ENCODE results near the gene OR6P1.

The OR6P1 gene

GRCh38 chr1:158570480-158570879 lies at the start of gene OR6P1:
Gene OR6P1 (minus strand): TSS chr1:158570580. CDS start chr1:158563604, 6,976 bp downstream.
- no peak within 1 kb of the TSS for H3K4me2 ChIP-seq (ENCODE audit: low read length)
- no peaks in the 10 kb centered on the region for H3K9me3 ChIP-seq (ENCODE audit: low read length)
- H3K4me1 ChIP-seq (ENCODE audit: insufficient read depth, low read length, severe bottlenecking), result no peaks in the 10 kb centered on the region
- H4K20me1 ChIP-seq (ENCODE audit: insufficient read depth, low read length), result no peaks in the 10 kb centered on the region
- H3F3A ChIP-seq (ENCODE audit: insufficient read depth, low read length), result no peaks in the 10 kb centered on the region
- no peak within 1 kb of the TSS for H3K4me3 ChIP-seq (ENCODE audit: low read depth, low read length, poor library complexity, severe bottlenecking)
- no peaks in the 10 kb centered on the region for H3K27me3 ChIP-seq (ENCODE audit: insufficient read depth, low read length)
- H3K9ac ChIP-seq (ENCODE audit: low read length), result no peak within 1 kb of the TSS
- no peaks in the 10 kb centered on the region for H3K36me3 ChIP-seq (ENCODE audit: insufficient read depth, low read length)
- no peaks in the 10 kb centered on the region for H3K79me2 ChIP-seq (ENCODE audit: insufficient read depth, low read length)
- no peak within 1 kb of the TSS for H2AFZ ChIP-seq (ENCODE audit: low read length)
- no peak for TF ChIP-seq CTCF (IDR thresholded peaks at IDR 0.05; ENCODE audit: low read length)
- no peak for TF ChIP-seq EZH2 (IDR thresholded peaks at IDR 0.05; ENCODE audit: borderline replicate concordance, low read length)
- H3K9me2 ChIP-seq (ENCODE audit: low read depth, low read length), result no peaks in the 10 kb centered on the region
- no peak within 1 kb of the TSS for H3K27ac ChIP-seq (ENCODE audit: low read depth, low read length, poor library complexity, severe bottlenecking)

GRCh38 chr1:158613764-158614163 lies 43.4 kb upstream of the OR6P1 start:
- Histone ChIP-seq H3K9me2 (ENCODE audit: low read depth, low read length) (no peaks in the 10 kb centered on the region), H4K20me1 (ENCODE audit: insufficient read depth, low read length) (no peaks in the 10 kb centered on the region), H3K9me3 (ENCODE audit: low read length) (no peaks in the 10 kb centered on the region), H3K79me2 (ENCODE audit: insufficient read depth, low read length) (no peaks in the 10 kb centered on the region), H2AFZ (ENCODE audit: low read length) (no peak overlapping the region), H3K4me2 (ENCODE audit: low read length) (no peak overlapping the region), H3K27me3 (ENCODE audit: insufficient read depth, low read length) (no peaks in the 10 kb centered on the region), H3K4me3 (ENCODE audit: low read depth, low read length, poor library complexity, severe bottlenecking) (no peak overlapping the region), H3K4me1 (ENCODE audit: insufficient read depth, low read length, severe bottlenecking) (no peaks in the 10 kb centered on the region), H3K36me3 (ENCODE audit: insufficient read depth, low read length) (no peaks in the 10 kb centered on the region), H3F3A (ENCODE audit: insufficient read depth, low read length) (no peaks in the 10 kb centered on the region), H3K27ac (ENCODE audit: low read depth, low read length, poor library complexity, severe bottlenecking) (no peak overlapping the region), H3K9ac (ENCODE audit: low read length) (no peak overlapping the region)
- TF ChIP-seq CTCF (IDR thresholded peaks at IDR 0.05; ENCODE audit: low read length), result no peak

- H3K4me3 ChIP-seq (ENCODE audit: low read depth, low read length, poor library complexity, severe bottlenecking), result no peak overlapping the region
- no peak overlapping the region for H3K27ac ChIP-seq (ENCODE audit: low read depth, low read length, poor library complexity, severe bottlenecking)
- H2AFZ ChIP-seq (ENCODE audit: low read length), result no peak overlapping the region
- H3K9me3 ChIP-seq (ENCODE audit: low read length), result no peaks in the 10 kb centered on the region
- H3K4me1 ChIP-seq (ENCODE audit: insufficient read depth, low read length, severe bottlenecking), result no peaks in the 10 kb centered on the region
- H3K4me2 ChIP-seq (ENCODE audit: low read length), result no peak overlapping the region
- TF ChIP-seq CTCF (IDR thresholded peaks at IDR 0.05; ENCODE audit: low read length) (no peak), EZH2 (IDR thresholded peaks at IDR 0.05; ENCODE audit: borderline replicate concordance, low read length) (no peak)
- no peaks in the 10 kb centered on the region for H3K27me3 ChIP-seq (ENCODE audit: insufficient read depth, low read length)
- H3F3A ChIP-seq (ENCODE audit: insufficient read depth, low read length), result no peaks in the 10 kb centered on the region
- no peaks in the 10 kb centered on the region for H3K9me2 ChIP-seq (ENCODE audit: low read depth, low read length)
- no peaks in the 10 kb centered on the region for H3K79me2 ChIP-seq (ENCODE audit: insufficient read depth, low read length)
- H4K20me1 ChIP-seq (ENCODE audit: insufficient read depth, low read length), result no peaks in the 10 kb centered on the region
- no peaks in the 10 kb centered on the region for H3K36me3 ChIP-seq (ENCODE audit: insufficient read depth, low read length)
- H3K9ac ChIP-seq (ENCODE audit: low read length), result no peak overlapping the region
Measured at GRCh38 chr1:158611916-158612315, 41.5 kb upstream of the OR6P1 start.
